Ovary (tissue), 9 donors: ENCODE results near the gene IL21. TPM values are rescaled to one million over a fixed set of nuclear protein-coding genes. Genes with fewer than 3 reads are reported as not detected.
"Not testable (repeated sequence)": the region's sequence is repeated elsewhere in the genome, so short reads cannot be mapped to it uniquely, and the experiment has no call there.

Source experiments
- DNase-seq, 5 donors: peaks; one replicate each; pipeline ENCODE4 v3.0.0-alpha.2; 2019 to 2020
- H3K27ac ChIP-seq, 2 donors: fragments of 200-600 bp; one replicate each; pipeline versions ENCODE4 v1.5.1 to v1.8.0; 2019 to 2022
- H3K27me3 ChIP-seq: fragments of 200-600 bp; one replicate; pipeline ENCODE4 v1.8.0; 2022
- H3K36me3 ChIP-seq: fragments of 200-600 bp; sonication (generic); one replicate; pipeline ENCODE4 v1.5.1; 2019
- H3K4me1 ChIP-seq: one replicate; pipeline ENCODE4 v1.8.1; 2013; ENCODE audit warnings: mild to moderate bottlenecking, moderate library complexity; ENCODE audit not compliant: insufficient read depth
- H3K4me3 ChIP-seq: fragments of 200-600 bp; sonication (generic); one replicate; pipeline ENCODE4 v1.5.1; 2017
- H3K9me3 ChIP-seq, 2 donors: fragments of 200-600 bp in 1 of 2; sonication (generic) in 1 of 2; one replicate each; pipeline versions ENCODE4 v1.5.1 to v1.8.1; 2013 to 2019; ENCODE audit warnings: mild to moderate bottlenecking in 1 of 2, moderate library complexity in 1 of 2
- CTCF ChIP-seq, 3 donors: fragments of 450-650 bp in 2 of 3; fragments of 200-600 bp in 1 of 3; IDR thresholded peaks; one replicate each; pipeline versions ENCODE4 v1.5.1 to v1.8.0; 2016 to 2022; ENCODE audit warnings: antibody characterized with exemption in 3 of 3, mild to moderate bottlenecking in 1 of 3
- EP300 ChIP-seq: sonication (generic); formaldehyde crosslinking; IDR thresholded peaks from one replicate; pipeline ENCODE4 v1.6.1; 2017; ENCODE audit warnings: antibody characterized with exemption
- POLR2A ChIP-seq: fragments of 450-650 bp; IDR thresholded peaks from one replicate; pipeline ENCODE4 v1.6.1; 2017; ENCODE audit warnings: antibody characterized with exemption, mild to moderate bottlenecking, moderate library complexity
- WGBS, 3 donors: extraction: QIAGEN DNeasy Blood & Tissue Kit in 1 of 3; methylation state at CpG; one replicate each; pipeline versions ENCODE4 v1.1.5 to v1.1.7; 2013 to 2017; 5-methylcytosine and 5-hydroxymethylcytosine counted together
- intact Hi-C, 4 donors: fragments of 100-400 bp; cut with DNase I; formaldehyde crosslinking; loops; one replicate each; pipeline versions ENCODE4 v1.11.0 to v1.15.1; 2022 to 2023
- polyA plus RNA-seq, 2 donors: library from polyadenylated mRNA; stranded (reverse); fragments of 200-250 nt in 1 of 2; fragments of 350-450 nt in 1 of 2; fragmentation: Illumina TruSeq in 1 of 2; extraction: RNeasy Lipid Tissue Mini Kit (QIAGEN cat#74804) in 1 of 2; gene quantifications; one replicate each; pipeline ENCODE4 v1.2.3, GENCODE V29; 2013 to 2014
- total RNA-seq, 7 donors: library from RNA; depleted of rRNA in 2 of 7; stranded (reverse); fragments of >200 nt in 2 of 7; fragmentation: NEBNext Ultra II Directional in 3 of 7; extraction: Animal tissue kit (Norgen Biotek cat#: 25700) in 3 of 7; gene quantifications; one replicate each; pipeline versions ENCODE4 v1.1.0 to v1.2.4, GENCODE V29; 2016 to 2023
- donor health status: DM: no; HTN: no; CAD: no; lungs with moderate emphysema.
- donor health status: DM: no; HTN: no; CAD: no.
- donor health status: Bipolar disorder and iron deficiency.
- donor health status: DM: yes; HTN: yes; CAD: no.
- donor health status: DM: no; HTN: no; CAD: no.
- donor health status: DM: yes; HTN: yes; CAD: no.

Gene IL21
- total and polyA plus RNA-seq, 9 donors, result 0.31 TPM; not detected in 8

GRCh38 chr4:122577808-122578781, 42.8 kb downstream of the IL21 start:
- intact Hi-C loops, result no loop called here
- Histone ChIP-seq H3K4me3 (no peak overlapping the region), H3K27me3 (no peaks in the 10 kb centered on the region), H3K4me1 (no peaks in the 10 kb centered on the region), H3K9me3 (no peaks in the 10 kb centered on the region), H3K36me3 (no peaks in the 10 kb centered on the region), H3K27ac (no peak overlapping the region)
- TF ChIP-seq CTCF (IDR thresholded peaks at IDR 0.05) (peak in 1 of 3 donors; percentile 21), EP300 (no peak)
- WGBS, 3 donors, result 61 to 64% (median 62%) methylated on average over 9 of the region's 9 CpGs
- DNase-seq, result no peak

GRCh38 chr4:122577189-122577553, 43.7 kb downstream of the IL21 start:
- WGBS, 3 donors, result 47 to 71% (median 65%) methylated on average over 2 of the region's 2 CpGs
- Histone ChIP-seq H3K27ac (no peak overlapping the region), H3K9me3 (no peaks in the 10 kb centered on the region), H3K4me1 (no peaks in the 10 kb centered on the region), H3K27me3 (no peaks in the 10 kb centered on the region), H3K36me3 (no peaks in the 10 kb centered on the region), H3K4me3 (no peak overlapping the region)
- TF ChIP-seq POLR2A (no peak), EP300 (no peak), CTCF (IDR thresholded peaks at IDR 0.05) (no peak)
- no peak for DNase-seq
- intact Hi-C loops, result no loop called here

- intact Hi-C loops, result no loop called here
- no peak overlapping the region for H3K27ac ChIP-seq
- no peaks in the 10 kb centered on the region for H3K27me3 ChIP-seq
- TF ChIP-seq POLR2A, result no peak
- TF ChIP-seq CTCF (IDR thresholded peaks at IDR 0.05), result no peak
- no peak for TF ChIP-seq EP300
- no peaks in the 10 kb centered on the region for H3K36me3 ChIP-seq
- H3K9me3 ChIP-seq, result no peaks in the 10 kb centered on the region
- WGBS, 3 donors, result 68 to 72% (median 70%) methylated on average over 5 of the region's 5 CpGs
- no peak for DNase-seq
- no peaks in the 10 kb centered on the region for H3K4me1 ChIP-seq
- no peak overlapping the region for H3K4me3 ChIP-seq
These were observed 44.3 kb downstream of the IL21 start for GRCh38 chr4:122576261-122577188.

GRCh38 chr4:122574347-122574746, 46.5 kb downstream of the IL21 start:
- DNase-seq, H3K9me3 ChIP-seq, H3K36me3 ChIP-seq, H3K27ac ChIP-seq, intact Hi-C loops, H3K4me1 ChIP-seq, H3K4me3 ChIP-seq, H3K27me3 ChIP-seq: not testable (repeated sequence)
- WGBS, 3 donors, result 89 to 95% (median 89%) methylated on average over 10 of the region's 10 CpGs
